ENCODE data around the gene SNX8. TPM values are rescaled to one million over a fixed set of nuclear protein-coding genes. Genes with fewer than 3 reads are reported as not detected.

Gene SNX8
- total and polyA plus RNA-seq, 2 of the 8 experiments (the other 6 are each of a cell fraction or from before 2014, with no cell fraction given) = 46.2 to 70.8 TPM

DNA sequence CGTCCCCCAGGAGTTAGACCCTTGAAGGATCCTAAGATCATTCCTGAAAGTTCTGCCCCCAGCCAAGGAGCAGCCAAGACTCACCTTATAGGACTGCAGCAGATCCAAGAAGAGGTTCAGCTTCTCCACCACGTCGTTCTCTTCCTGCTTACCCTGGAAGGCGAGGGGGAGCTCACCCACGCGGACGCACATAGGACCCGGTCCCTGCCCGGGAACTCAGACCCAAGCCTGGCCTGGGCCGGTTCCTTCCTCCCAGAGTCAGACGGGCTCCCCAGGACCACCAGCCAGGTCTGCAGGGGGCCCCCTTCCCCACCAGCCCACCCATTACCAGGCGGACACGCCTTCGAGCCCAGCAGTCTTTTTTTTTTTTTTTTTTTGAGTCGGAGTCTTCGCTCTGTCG lies 56.6 kb downstream of the SNX8 start:
- DNase-seq (ENCODE audit: low read depth in 1 of 2, low spot score in 2 of 2) = no peak
- POLR2A ChIA-PET (ENCODE audit: partially characterized antibody) = interaction anchor here (1.0 to 4.1 kb wide), 5 partner anchors 9 to 96 kb away, joined by 3 to 13 read pairs (median 6); partner anchors contain the start of genes EIF3B, MRM2 and NUDT1

More for the DNA sequence above, 56.6 kb downstream of the SNX8 start:
- Histone ChIP-seq H2BK12ac (ENCODE audit: low read depth, low read length) (no peak overlapping the region), H3K27ac (ENCODE audit: low read depth, low read length) (no peak overlapping the region; the same call in 1 of the 2 replicates), H3K23me2 (ENCODE audit: low read depth, low read length) (no peaks in the 10 kb centered on the region), H2BK20ac (ENCODE audit: low read length) (no peak overlapping the region), H3K56ac (replicated peaks; ENCODE audit: insufficient read length, low read depth, low read length) (no peak overlapping the region), H3K79me2 (ENCODE audit: control insufficient read depth in 1 of 2, insufficient read depth in 2 of 2, low read length in 2 of 2) (no peaks in the 10 kb centered on the region), H3K36me3 (ENCODE audit: control insufficient read depth in 2 of 4, insufficient read depth in 4 of 4, low read length in 3 of 4) (peaks cover 0 to 14% (median 4%) of the 10 kb centered on the region in 4 experiments; a peak in 5 of 8 replicates), H4K5ac (ENCODE audit: insufficient read length, low read depth, low read length) (no peak overlapping the region), H2AFZ (ENCODE audit: low read length) (no peak overlapping the region), H3K18ac (ENCODE audit: extremely low read depth, low read length) (no peak overlapping the region), H3K9me3 (ENCODE audit: insufficient read depth in 2 of 2, low read depth in 1 of 2, low read length in 1 of 2) (no peaks in the 10 kb centered on the region), H3K4me2 (ENCODE audit: insufficient read depth in 1 of 2, low read depth in 2 of 2, low read length in 2 of 2) (no peak overlapping the region), H4K20me1 (replicated peaks in 1 of 2; ENCODE audit: control insufficient read depth in 1 of 2, insufficient read depth in 2 of 2, low read length in 2 of 2) (peaks cover 0 to 11% of the 10 kb centered on the region in 2 experiments), H2BK5ac (ENCODE audit: low read depth, low read length) (peak overlapping the region; percentile 60; the same call in 1 of the 2 replicates), H2AK5ac (ENCODE audit: low read depth, low read length) (no peak overlapping the region), H3K14ac (ENCODE audit: insufficient read length) (no peak overlapping the region), H3K27me3 (replicated peaks in 1 of 4; ENCODE audit: control insufficient read depth in 3 of 4, extremely low read depth in 1 of 4, insufficient read depth in 3 of 4, low read length in 3 of 4) (no peaks in the 10 kb centered on the region), H3K4me1 (replicated peaks in 1 of 4; ENCODE audit: control insufficient read depth in 3 of 4, insufficient read depth in 4 of 4, low read length in 3 of 4) (no peaks in the 10 kb centered on the region), H3K23ac (ENCODE audit: insufficient read length) (no peak overlapping the region), H3K4me3 (ENCODE audit: extremely low read depth in 1 of 4, insufficient read depth in 2 of 4, low read depth in 3 of 4, low read length in 4 of 4) (no peak overlapping the region), H3K79me1 (ENCODE audit: low read depth, low read length) (no peaks in the 10 kb centered on the region), H4K8ac (ENCODE audit: extremely low read depth, insufficient read depth, low read length) (no peak overlapping the region), H2BK120ac (replicated peaks; ENCODE audit: low read depth, low read length) (no peak overlapping the region), H3K4ac (replicated peaks; ENCODE audit: insufficient read length, low read depth, low read length) (no peak overlapping the region), H4K91ac (replicated peaks; ENCODE audit: insufficient read length, low read length) (no peak overlapping the region), H2BK15ac (ENCODE audit: low read length) (no peak overlapping the region), H3K9ac (replicated peaks in 1 of 4; ENCODE audit: extremely low read depth in 1 of 4, low read depth in 3 of 4, low read length in 3 of 4) (no peak overlapping the region)
- TF ChIP-seq CTBP2 (IDR thresholded peaks at IDR 0.05; ENCODE audit: borderline replicate concordance, insufficient read depth, insufficient read length, low read length) = no peak
- CTCF ChIA-PET (ENCODE audit: partially characterized antibody) = interaction anchor here (0.8 to 2.1 kb wide), 4 partner anchors 9 to 90 kb away, joined by 4 to 9 read pairs (median 6); partner anchors contain the start of gene MAD1L1
- 81% methylated on average over 9 of the region's 17 CpGs; no CpG with 5 or more reads in 1 of the 2 experiments for WGBS, 2 experiments (ENCODE audit: extremely low coverage in 1 of 2, insufficient coverage in 1 of 2, insufficient read length in 1 of 2, insufficient replicate concordance in 2 of 2, low coverage in 1 of 2, low lambda C conversion rate in 2 of 2, missing lambda C conversion rate in 1 of 2)
- no peak for FAIRE-seq
